Uterus (tissue), 4 donors: ENCODE measurements around the gene EFNA4. TPM values are rescaled to one million over a fixed set of nuclear protein-coding genes. Genes with fewer than 3 reads are reported as not detected.
A peak's percentile ranks its signal among the peaks of the same experiment; 100 is the strongest.

Source experiments
- DNase-seq, 2 donors: peaks; one replicate each; pipeline ENCODE4 v3.0.0-alpha.2; 2019 to 2020
- H3K27ac ChIP-seq, 2 donors: fragments of 200-600 bp; sonication (generic); 1 replicate in 1 of 2; 2 replicates in 1 of 2; pipeline ENCODE4 v1.5.1; 2016 to 2018
- H3K27me3 ChIP-seq, 2 donors: fragments of 200-600 bp; sonication (generic); one replicate each; pipeline ENCODE4 v1.5.1; 2018 to 2019; ENCODE audit warnings: control low read depth in 1 of 2
- H3K36me3 ChIP-seq, 2 donors: fragments of 200-600 bp; sonication (generic); one replicate each; pipeline ENCODE4 v1.5.1; 2019; ENCODE audit warnings: control low read depth in 1 of 2
- H3K4me1 ChIP-seq, 2 donors: fragments of 200-600 bp; sonication (generic); one replicate each; pipeline ENCODE4 v1.5.1; 2018 to 2019; ENCODE audit warnings: control low read depth in 1 of 2
- H3K4me3 ChIP-seq, 2 donors: fragments of 200-600 bp; sonication (generic); 1 replicate in 1 of 2; 2 replicates in 1 of 2; pipeline ENCODE4 v1.5.1; 2018 to 2019; ENCODE audit warnings: mild to moderate bottlenecking in 1 of 2
- H3K9me3 ChIP-seq, 2 donors: fragments of 200-600 bp; sonication (generic); one replicate each; pipeline ENCODE4 v1.5.1; 2019; ENCODE audit warnings: control low read depth in 1 of 2
- CTCF ChIP-seq, 4 experiments: fragments of 200-600 bp in 2 of 4; fragments of 450-650 bp in 2 of 4; sonication (generic) in 2 of 4; IDR thresholded peaks; one replicate each; pipeline ENCODE4 v1.5.1; 2016 to 2019; ENCODE audit warnings: antibody characterized with exemption in 4 of 4, mild to moderate bottlenecking in 2 of 4, moderate library complexity in 1 of 4
- POLR2A ChIP-seq, 2 donors: fragments of 450-650 bp; IDR thresholded peaks; one replicate each; pipeline ENCODE4 v1.6.1; 2016; ENCODE audit warnings: antibody characterized with exemption in 2 of 2, mild to moderate bottlenecking in 1 of 2, moderate library complexity in 1 of 2
- intact Hi-C: fragments of 100-400 bp; cut with DNase I; formaldehyde crosslinking; loops from one replicate; pipeline ENCODE4 v1.15.1; 2023; ENCODE audit warnings: low total_unique reads
- total RNA-seq, 4 donors: library from RNA; depleted of rRNA in 3 of 4; stranded (reverse); fragments of >200 nt in 3 of 4; gene quantifications; one replicate each; pipeline versions ENCODE4 v1.1.0 to v1.2.4, GENCODE V29; 2014 to 2023
- donor health status: DM: yes; HTN: yes; CAD: no.

Gene EFNA4
- total RNA-seq, 4 donors from 2014 or later = 8.0 to 8.4 TPM; not detected in 2

GRCh38 chr1:155079210-155079486 lies 15.6 kb downstream of the EFNA4 start:
- TF ChIP-seq CTCF (IDR thresholded peaks at IDR 0.05) (no peak), POLR2A (IDR thresholded peaks at IDR 0.05) (no peak)
- Histone ChIP-seq H3K9me3 (no peaks in the 10 kb centered on the region), H3K36me3 (no peaks in the 10 kb centered on the region), H3K27me3 (peaks cover 41 to 42% of the 10 kb centered on the region in 2 donors), H3K4me3 (peak overlapping the region in 1 of 2 donors; percentile 27), H3K4me1 (peaks cover 10 to 45% of the 10 kb centered on the region in 2 donors), H3K27ac (no peak overlapping the region)
- no peak for DNase-seq
- intact Hi-C loops = no loop called here

- Histone ChIP-seq H3K4me1 (peaks cover 10 to 49% of the 10 kb centered on the region in 2 donors), H3K4me3 (no peak overlapping the region)
- intact Hi-C loops = no loop called here
Measured at GRCh38 chr1:155079487-155080311, 16.2 kb downstream of the EFNA4 start.

GRCh38 chr1:155080312-155081228 lies 17.0 kb downstream of the EFNA4 start:
- no peak overlapping the region for H3K4me3 ChIP-seq

More at GRCh38 chr1:155079487-155080311, 16.2 kb downstream of the EFNA4 start:
- H3K9me3 ChIP-seq = no peaks in the 10 kb centered on the region
- no peak overlapping the region for H3K27ac ChIP-seq
- TF ChIP-seq CTCF (IDR thresholded peaks at IDR 0.05) (no peak), POLR2A (IDR thresholded peaks at IDR 0.05) (no peak)
- no peak for DNase-seq
- H3K36me3 ChIP-seq = no peaks in the 10 kb centered on the region
- peaks cover 42 to 43% of the 10 kb centered on the region in 2 donors for H3K27me3 ChIP-seq

GRCh38 chr1:155081472-155082300 lies 18.1 kb downstream of the EFNA4 start:
- intact Hi-C loops = no loop called here
- Histone ChIP-seq H3K36me3 (no peaks in the 10 kb centered on the region), H3K9me3 (no peaks in the 10 kb centered on the region), H3K4me3 (no peak overlapping the region), H3K27me3 (peaks cover 42 to 43% of the 10 kb centered on the region in 2 donors), H3K27ac (no peak overlapping the region), H3K4me1 (peaks cover 10 to 49% of the 10 kb centered on the region in 2 donors)
- TF ChIP-seq CTCF (IDR thresholded peaks at IDR 0.05) = no peak
- TF ChIP-seq POLR2A (IDR thresholded peaks at IDR 0.05) = no peak
- DNase-seq = no peak

More at GRCh38 chr1:155080312-155081228, 17.0 kb downstream of the EFNA4 start:
- no peaks in the 10 kb centered on the region for H3K9me3 ChIP-seq
- H3K4me1 ChIP-seq = peaks cover 10 to 49% of the 10 kb centered on the region in 2 donors
- intact Hi-C loops = no loop called here
- no peak for TF ChIP-seq CTCF (IDR thresholded peaks at IDR 0.05)
- no peak for TF ChIP-seq POLR2A (IDR thresholded peaks at IDR 0.05)
- peaks cover 42 to 43% of the 10 kb centered on the region in 2 donors for H3K27me3 ChIP-seq
- no peak for DNase-seq
- no peaks in the 10 kb centered on the region for H3K36me3 ChIP-seq
- no peak overlapping the region for H3K27ac ChIP-seq
